DND-41 (cell line): ENCODE data around the gene THNSL1.

Experiments used
- EZH2 ChIP-seq: IDR thresholded peaks from 3 replicates; pipeline ENCODE4 v1.6.1; 2012; ENCODE audit warnings: borderline replicate concordance, low read depth, mild to moderate bottlenecking, moderate library complexity, low read length, inconsistent platforms; ENCODE audit not compliant: severe bottlenecking
- TF ChIP-seq, protein P1 (sequence below): IDR thresholded peaks from 2 replicates; pipeline ENCODE4 v1.5.1; 2012; ENCODE audit warnings: borderline replicate concordance, low read length, moderate library complexity, mild to moderate bottlenecking; ENCODE audit not compliant: poor library complexity, severe bottlenecking; ENCODE audit errors: extremely low read depth

DNA sequence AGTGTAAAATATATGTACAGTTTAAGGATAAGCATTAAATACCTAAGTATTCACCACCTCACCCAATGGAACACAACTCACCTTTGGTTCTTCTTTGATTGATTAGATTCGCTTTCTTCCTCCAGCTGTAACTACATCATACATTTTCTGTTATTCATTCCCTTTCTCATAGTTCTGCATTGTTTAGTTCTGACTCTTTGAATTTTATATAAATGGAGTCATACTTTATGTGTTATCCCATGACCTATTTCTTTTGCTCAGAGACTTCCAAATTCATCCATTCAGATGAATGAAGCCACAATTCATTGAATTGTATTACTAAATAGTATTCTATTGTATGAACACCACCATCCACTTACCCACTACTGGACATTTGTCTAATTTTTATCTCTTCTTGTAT is 12.3 kb downstream of the THNSL1 start:
- TF ChIP-seq, protein P1, sequence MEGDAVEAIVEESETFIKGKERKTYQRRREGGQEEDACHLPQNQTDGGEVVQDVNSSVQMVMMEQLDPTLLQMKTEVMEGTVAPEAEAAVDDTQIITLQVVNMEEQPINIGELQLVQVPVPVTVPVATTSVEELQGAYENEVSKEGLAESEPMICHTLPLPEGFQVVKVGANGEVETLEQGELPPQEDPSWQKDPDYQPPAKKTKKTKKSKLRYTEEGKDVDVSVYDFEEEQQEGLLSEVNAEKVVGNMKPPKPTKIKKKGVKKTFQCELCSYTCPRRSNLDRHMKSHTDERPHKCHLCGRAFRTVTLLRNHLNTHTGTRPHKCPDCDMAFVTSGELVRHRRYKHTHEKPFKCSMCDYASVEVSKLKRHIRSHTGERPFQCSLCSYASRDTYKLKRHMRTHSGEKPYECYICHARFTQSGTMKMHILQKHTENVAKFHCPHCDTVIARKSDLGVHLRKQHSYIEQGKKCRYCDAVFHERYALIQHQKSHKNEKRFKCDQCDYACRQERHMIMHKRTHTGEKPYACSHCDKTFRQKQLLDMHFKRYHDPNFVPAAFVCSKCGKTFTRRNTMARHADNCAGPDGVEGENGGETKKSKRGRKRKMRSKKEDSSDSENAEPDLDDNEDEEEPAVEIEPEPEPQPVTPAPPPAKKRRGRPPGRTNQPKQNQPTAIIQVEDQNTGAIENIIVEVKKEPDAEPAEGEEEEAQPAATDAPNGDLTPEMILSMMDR = no peak
- TF ChIP-seq EZH2 = no peak
